SKM-1 treated with dmso at 0.1 percent for 144 hours (cell line): ENCODE results near the gene PIGV.

Experiments used
- DNase-seq: peaks from one replicate; lab custom pipeline; 2025; ENCODE audit not compliant: unreplicated experiment; lab: John Stamatoyannopoulos, UW

The PIGV gene

GRCh38 chr1:26787706-26788514, at the start of gene PIGV:
PIGV (plus strand) TSS chr1:26787950; CDS start chr1:26790816, 2,866 bp downstream.
- DNase-seq = peak; percentile 67

GRCh38 chr1:26739329-26739914, 48.3 kb upstream of the PIGV start:
- DNase-seq = no peak

GRCh38 chr1:26740023-26740634, 47.6 kb upstream of the PIGV start:
- no peak for DNase-seq

- no peak for DNase-seq
These were observed 46.8 kb upstream of the PIGV start for GRCh38 chr1:26740952-26741351.

DNA sequence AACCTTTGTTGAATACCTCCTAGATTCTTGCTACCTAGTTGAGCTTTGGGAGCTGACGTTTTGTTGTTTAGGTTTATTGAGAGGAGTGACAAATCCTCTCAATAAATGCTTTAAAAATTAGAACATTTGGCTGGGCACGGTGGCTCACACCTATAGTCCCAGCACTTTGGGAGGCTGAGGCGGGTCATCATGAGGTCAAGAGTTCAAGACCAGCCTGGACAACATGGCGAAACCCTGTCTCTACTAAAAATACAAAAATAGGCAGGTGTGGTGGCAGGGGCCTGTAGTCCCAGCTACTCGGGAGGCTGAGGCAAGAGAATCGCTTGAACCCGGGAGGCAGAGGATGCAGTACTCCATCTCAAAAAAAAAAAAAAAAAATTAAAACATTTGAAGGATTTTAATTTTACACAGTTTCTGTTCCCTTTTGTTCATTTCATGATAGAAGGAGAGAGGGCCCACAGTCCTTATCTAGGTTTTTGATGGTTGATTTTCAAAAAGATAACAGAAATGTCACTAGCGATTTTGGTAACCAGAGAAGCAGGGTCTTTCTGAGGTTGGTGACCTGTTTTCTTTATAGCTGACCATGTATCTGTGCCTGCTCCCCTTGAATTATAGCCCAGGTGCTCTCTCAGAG, 44.2 kb upstream of the PIGV start:
- no peak for DNase-seq

- peak; percentile 95 for DNase-seq
These were observed 43.4 kb upstream of the PIGV start for GRCh38 chr1:26744075-26744959.

GRCh38 chr1:26745191-26745590, 42.6 kb upstream of the PIGV start:
- no peak for DNase-seq

- no peak for DNase-seq
These were observed 40.7 kb upstream of the PIGV start for GRCh38 chr1:26747048-26747447.

DNA sequence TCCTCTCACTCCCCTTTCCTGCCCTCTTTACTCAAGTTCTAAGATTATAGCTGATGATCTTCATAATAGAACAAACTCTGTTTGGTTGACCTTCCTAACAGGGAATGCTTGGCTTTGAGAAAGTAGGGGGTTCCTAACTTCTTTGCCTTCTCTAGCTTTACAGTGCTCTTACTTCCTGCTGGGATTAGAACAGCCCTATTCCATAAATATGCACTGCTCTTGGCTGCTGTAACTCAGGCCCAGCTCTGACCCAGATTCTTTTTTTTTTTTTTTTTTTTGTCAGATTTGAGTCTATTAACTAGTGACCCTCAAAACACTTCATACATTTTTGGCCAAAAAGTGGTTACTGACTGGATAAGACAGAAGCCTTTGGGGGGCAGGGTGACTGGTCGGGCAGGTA, 39.4 kb upstream of the PIGV start:
- DNase-seq = no peak

GRCh38 chr1:26749458-26749857, 38.3 kb upstream of the PIGV start:
- no peak for DNase-seq

- no peak for DNase-seq
These were observed 37.3 kb upstream of the PIGV start for GRCh38 chr1:26750428-26750827.

GRCh38 chr1:26752519-26752918, 35.2 kb upstream of the PIGV start:
- DNase-seq = no peak

DNA sequence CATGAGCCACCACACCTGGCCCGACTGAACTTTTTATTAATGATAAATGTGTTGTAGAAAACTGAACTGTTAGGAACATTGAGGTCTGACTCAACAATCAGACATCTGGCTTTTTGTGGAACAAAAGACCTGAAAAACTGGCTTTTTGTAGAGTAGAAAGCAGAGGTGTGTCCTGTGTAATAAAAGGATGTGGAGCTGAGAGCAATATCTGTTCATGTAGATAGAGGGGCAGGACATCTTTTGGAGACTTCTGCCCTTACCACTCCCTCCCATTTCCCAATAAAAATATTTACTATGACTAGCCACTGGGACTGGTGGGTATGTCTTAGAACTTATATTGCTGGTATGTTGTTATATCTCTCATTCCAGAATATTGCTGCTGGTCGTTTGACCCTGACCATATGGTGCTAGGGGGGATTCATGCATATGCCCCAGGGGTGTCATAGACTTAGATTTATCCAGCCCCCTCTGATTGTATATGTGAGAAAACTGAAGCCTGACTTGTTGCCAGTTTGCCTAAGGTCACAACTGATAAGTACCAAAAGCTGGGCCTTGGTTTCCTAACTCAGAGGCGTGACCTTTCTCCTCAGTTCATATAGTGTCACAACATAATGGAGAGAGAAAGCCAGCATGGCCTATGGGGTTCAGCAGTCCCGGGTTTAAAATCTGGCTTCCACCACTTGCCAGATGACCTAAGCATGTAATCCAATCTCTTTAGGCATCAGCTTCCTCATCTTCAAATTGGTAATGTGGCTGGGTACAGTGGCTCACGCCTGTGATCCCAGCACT, 33.5 kb upstream of the PIGV start:
- DNase-seq = no peak

- no peak for DNase-seq
These were observed 29.4 kb upstream of the PIGV start for GRCh38 chr1:26758358-26758757.

DNA sequence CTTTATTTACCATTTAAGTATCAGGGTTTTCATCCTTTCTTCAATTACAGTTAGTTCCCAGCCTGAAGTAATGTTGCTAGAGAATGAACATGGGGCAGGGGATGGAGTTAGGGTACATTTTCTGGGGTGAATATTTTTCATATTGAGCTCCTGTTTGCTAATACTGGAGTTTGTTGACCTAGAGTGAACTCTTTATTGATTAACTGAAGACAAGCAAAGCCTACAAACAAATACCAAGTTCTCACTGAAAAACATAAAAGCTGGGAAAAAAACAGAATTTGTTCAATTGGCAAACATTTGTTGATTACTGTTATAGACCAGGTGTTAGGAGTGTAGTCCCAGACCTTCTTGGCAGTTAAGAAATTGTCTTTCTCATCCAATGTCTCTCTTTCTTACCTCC, 28.2 kb upstream of the PIGV start:
- no peak for DNase-seq

DNA sequence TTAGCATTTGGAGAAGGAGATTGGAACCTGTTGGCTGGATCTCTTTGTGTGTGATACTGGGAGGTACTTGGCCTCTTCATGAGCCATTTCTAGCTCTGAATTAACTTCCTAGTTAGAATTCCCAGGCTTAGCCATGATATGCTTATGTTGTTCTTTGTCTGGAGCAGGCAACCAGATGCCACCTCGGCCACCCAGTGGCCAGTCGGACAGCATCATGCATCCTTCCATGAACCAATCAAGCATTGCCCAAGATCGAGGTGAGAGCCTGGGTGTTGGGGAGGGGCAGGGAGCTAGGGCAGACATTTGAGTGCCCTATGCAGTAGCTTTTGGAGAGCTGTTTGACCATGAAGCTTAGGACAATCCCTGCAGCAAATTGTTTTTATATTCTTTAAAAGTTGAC, 26.5 kb upstream of the PIGV start:
- no peak for DNase-seq

- DNase-seq = no peak
These were observed 20.0 kb upstream of the PIGV start for GRCh38 chr1:26767714-26768113.

- DNase-seq = no peak
These were observed 19.0 kb upstream of the PIGV start for GRCh38 chr1:26768755-26769154.

DNA sequence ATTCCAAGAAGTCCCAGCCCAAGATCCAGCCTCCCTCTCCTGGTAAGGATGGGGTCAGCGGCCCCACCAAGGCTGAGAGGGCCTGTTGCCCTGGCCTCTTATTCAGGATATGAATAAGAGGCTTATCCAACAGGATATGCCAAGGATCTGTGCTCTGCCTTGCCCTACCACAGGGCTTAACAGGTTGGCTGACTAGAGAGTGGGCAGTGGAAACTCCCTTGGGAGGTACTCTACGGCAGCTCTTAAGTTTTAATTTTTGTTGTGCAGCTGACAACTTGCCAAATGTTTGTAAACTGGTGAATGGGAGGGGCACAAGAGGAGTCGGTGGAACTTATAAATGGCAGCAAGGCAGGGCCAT, 16.5 kb upstream of the PIGV start:
- no peak for DNase-seq

GRCh38 chr1:26771643-26772321, 16.0 kb upstream of the PIGV start:
- no peak for DNase-seq
